Measurements from ENCODE around the gene GLI1.

GLI1 gene

DNA sequence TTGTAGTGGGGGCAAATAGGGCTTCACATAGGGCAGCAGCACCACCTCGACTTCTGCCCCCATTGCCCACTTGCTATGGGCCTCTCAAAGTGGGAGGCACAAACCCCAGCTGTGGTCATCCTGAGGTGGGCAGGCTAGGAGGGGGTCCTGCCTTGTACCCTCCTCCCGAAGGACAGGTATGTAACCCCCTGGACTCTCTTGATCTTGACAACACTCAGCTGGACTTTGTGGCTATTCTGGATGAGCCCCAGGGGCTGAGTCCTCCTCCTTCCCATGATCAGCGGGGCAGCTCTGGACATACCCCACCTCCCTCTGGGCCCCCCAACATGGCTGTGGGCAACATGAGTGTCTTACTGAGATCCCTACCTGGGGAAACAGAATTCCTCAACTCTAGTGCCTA is 12.1 kb downstream of the GLI1 start:
- H3K27me3 Mint-ChIP-seq, result no peaks in the 10 kb centered on the region
- peaks cover 37 to 52% of the 10 kb centered on the region in 2 donors for H3K4me1 Mint-ChIP-seq
- no peak for ATAC-seq (replicated peaks)
- DNase-seq, result no peak
- no peak overlapping the region for H3K27ac Mint-ChIP-seq
- H3K4me3 Mint-ChIP-seq, result no peak overlapping the region
- peaks cover 62 to 80% of the 10 kb centered on the region in 2 donors for H3K36me3 Mint-ChIP-seq
- no peaks in the 10 kb centered on the region for H3K9me3 Mint-ChIP-seq

DNA sequence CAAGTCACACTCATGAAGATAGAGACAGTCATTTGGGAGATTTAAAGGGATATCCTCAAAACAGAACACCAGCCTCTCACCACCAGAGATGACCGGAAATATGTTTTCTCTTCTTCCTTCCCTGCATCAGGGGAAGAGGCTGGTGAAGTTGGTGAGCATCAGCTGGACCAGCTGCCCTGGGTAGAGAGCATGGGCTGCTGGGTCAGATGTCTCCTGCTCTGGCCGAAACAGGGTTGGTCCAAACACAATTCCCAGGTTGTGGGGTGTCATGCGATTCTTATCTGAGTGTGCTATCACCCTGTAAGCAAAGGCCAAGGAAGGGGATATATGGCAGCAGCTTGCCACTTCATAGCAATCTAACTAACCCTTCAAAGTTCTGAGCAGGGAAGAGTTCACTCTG is 12.8 kb downstream of the GLI1 start:
- Mint-ChIP-seq H3K27me3 (no peaks in the 10 kb centered on the region), H3K9me3 (no peaks in the 10 kb centered on the region), H3K36me3 (peaks cover 62 to 81% of the 10 kb centered on the region in 2 donors), H3K27ac (peak overlapping the region; percentile 25), H3K4me1 (peaks cover 36 to 59% of the 10 kb centered on the region in 2 donors), H3K4me3 (peak overlapping the region in 1 of 2 donors; percentile 2)
- no peak for ATAC-seq (replicated peaks)
- DNase-seq, result no peak

GRCh38 chr12:57473392-57473791 is 13.8 kb downstream of the GLI1 start:
- ATAC-seq (replicated peaks) (no peak), DNase-seq (no peak)
- Mint-ChIP-seq H3K9me3 (no peaks in the 10 kb centered on the region), H3K4me3 (no peak overlapping the region), H3K27me3 (no peaks in the 10 kb centered on the region), H3K27ac (peak overlapping the region; percentile 1), H3K4me1 (peaks cover 38 to 69% of the 10 kb centered on the region in 2 donors), H3K36me3 (peaks cover 54 to 79% of the 10 kb centered on the region in 2 donors)

- Mint-ChIP-seq H3K27me3 (no peaks in the 10 kb centered on the region), H3K4me3 (peak overlapping the region; percentile 39 to 52), H3K27ac (peak overlapping the region; percentile 70), H3K4me1 (peaks cover 43 to 74% of the 10 kb centered on the region in 2 donors), H3K36me3 (peaks cover 52 to 81% of the 10 kb centered on the region in 2 donors), H3K9me3 (no peaks in the 10 kb centered on the region)
- ATAC-seq (replicated peaks), result no peak
- DNase-seq, result no peak
These were observed 14.3 kb downstream of the GLI1 start for GRCh38 chr12:57473886-57474285.

- Mint-ChIP-seq H3K27ac (peak overlapping the region; percentile 70), H3K9me3 (no peaks in the 10 kb centered on the region), H3K4me3 (peak overlapping the region; percentile 39 to 52), H3K27me3 (no peaks in the 10 kb centered on the region), H3K36me3 (peaks cover 51 to 76% of the 10 kb centered on the region in 2 donors), H3K4me1 (peaks cover 44 to 80% of the 10 kb centered on the region in 2 donors)
- no peak for DNase-seq
- ATAC-seq (replicated peaks), result no peak
These were observed 14.8 kb downstream of the GLI1 start for GRCh38 chr12:57474430-57474829.

DNA sequence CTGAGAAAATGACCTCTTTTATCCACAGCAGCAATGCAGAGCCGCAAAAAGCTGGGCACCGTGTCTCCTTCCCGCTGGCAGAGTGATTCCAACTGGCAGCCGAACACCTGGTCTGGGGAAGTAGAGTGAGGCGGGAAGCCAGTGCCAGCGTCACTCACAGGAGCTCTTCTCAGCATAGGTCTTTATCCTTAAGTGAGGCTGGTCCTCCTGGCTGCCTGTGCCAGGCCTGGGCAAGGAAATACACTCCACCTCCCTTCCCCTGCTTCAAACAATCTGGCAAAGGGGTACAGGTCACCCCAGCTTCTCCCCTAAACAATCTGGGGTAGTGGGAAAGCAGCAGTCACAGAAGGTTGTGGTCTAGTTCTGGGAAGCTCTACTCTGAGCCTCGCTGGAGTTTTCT is 15.3 kb downstream of the GLI1 start:
- Mint-ChIP-seq H3K9me3 (no peaks in the 10 kb centered on the region), H3K4me1 (peaks cover 49 to 84% of the 10 kb centered on the region in 2 donors), H3K4me3 (peak overlapping the region; percentile 39 to 52), H3K27me3 (no peaks in the 10 kb centered on the region), H3K36me3 (peaks cover 51 to 72% of the 10 kb centered on the region in 2 donors), H3K27ac (peak overlapping the region; percentile 70)
- no peak for ATAC-seq (replicated peaks)
- DNase-seq, result no peak

GRCh38 chr12:57475271-57476161 is 15.9 kb downstream of the GLI1 start:
- Mint-ChIP-seq H3K4me1 (peaks cover 51 to 91% of the 10 kb centered on the region in 2 donors), H3K36me3 (peaks cover 51 to 72% of the 10 kb centered on the region in 2 donors), H3K27ac (peak overlapping the region; percentile 100), H3K9me3 (no peaks in the 10 kb centered on the region), H3K27me3 (no peaks in the 10 kb centered on the region), H3K4me3 (peak overlapping the region; percentile 98)
- DNase-seq (no peak), ATAC-seq (replicated peaks) (no peak)

DNA sequence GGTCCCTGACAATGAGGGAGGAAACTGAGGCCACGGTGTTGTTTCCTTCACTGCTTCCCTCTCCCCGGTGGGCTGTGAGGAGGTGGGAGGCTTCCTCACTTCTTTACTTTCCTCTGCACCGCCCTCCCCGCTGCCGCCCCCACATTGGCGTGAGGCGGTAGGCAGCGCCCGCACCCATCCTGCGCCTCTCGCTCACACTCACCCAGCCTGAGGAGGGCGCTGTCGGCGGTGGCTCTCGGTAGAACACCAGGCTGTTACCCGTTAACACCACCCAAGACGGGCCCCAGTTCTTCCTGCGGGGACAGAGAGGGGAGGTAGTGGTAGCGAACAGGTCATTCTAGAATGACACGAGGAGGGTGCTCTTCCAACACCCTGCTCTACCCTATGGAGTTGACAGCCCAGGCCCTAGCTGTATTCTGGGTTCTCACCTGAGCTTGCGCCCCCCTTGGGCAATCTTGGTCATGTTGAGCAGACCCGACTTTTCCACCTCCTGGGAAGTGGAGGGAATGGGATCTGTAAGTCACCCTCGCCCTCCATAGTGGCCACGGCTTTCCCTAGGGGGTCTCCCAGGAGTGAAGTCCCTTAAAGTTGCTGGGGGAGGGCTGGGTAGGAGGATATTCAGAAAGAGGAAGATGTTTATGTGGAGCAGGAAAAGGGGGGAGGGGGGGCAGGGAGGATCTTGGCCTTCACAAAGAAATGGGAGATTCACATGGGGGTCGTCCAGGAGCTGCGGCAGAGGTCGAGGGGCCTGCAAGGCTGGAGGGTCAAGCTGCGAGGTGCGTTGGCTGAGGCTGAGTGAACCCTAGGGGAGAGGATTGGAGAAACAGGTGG is 16.8 kb downstream of the GLI1 start:
- H3K4me3 Mint-ChIP-seq, result peak overlapping the region; percentile 98
- peaks cover 59 to 93% of the 10 kb centered on the region in 2 donors for H3K4me1 Mint-ChIP-seq
- peak; percentile 49 to 59 for ATAC-seq (replicated peaks)
- H3K9me3 Mint-ChIP-seq, result no peaks in the 10 kb centered on the region
- peak; percentile 69 for DNase-seq
- H3K36me3 Mint-ChIP-seq, result peaks cover 44 to 71% of the 10 kb centered on the region in 2 donors
- peak overlapping the region; percentile 100 for H3K27ac Mint-ChIP-seq
- H3K27me3 Mint-ChIP-seq, result no peaks in the 10 kb centered on the region

DNA sequence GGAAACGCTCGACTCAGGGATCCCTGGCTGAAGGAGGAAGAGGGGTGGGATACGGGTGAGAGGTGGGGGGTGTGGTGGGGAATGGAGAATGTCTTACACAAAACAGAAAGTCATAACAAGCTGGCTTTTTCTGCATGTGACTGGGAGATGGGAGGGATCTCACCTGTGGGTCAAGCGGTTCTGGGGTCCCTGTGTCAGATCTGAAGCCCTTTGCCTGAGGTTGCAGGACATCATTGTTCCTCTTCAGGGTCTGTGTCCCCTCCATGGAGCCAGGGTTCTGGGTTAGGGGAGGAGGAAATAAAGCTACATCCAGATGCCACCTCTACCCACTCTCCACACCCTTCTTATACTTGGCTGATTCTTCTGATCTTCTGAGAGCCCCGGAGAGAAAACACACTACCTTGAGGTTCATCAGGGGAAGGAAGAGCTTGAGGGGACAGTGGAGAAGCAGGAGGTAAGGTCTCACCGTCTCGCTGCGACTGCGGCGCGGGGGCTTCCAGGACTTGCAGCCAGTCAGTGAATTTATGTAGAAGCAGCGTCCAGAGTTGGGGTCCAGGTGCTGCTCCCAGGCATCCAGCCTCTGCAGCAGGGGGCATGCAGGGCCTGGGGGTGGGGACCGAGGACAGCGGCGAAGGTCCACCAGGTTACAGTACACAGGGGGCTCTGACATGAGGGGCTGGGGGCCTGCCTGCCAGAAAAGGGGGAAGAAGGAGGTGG is 17.6 kb downstream of the GLI1 start:
- DNase-seq (no peak), ATAC-seq (replicated peaks) (peak in 1 of 2 donors; percentile 12)
- Mint-ChIP-seq H3K4me1 (peaks cover 61 to 91% of the 10 kb centered on the region in 2 donors), H3K36me3 (peaks cover 39 to 66% of the 10 kb centered on the region in 2 donors), H3K4me3 (peak overlapping the region; percentile 98), H3K9me3 (no peaks in the 10 kb centered on the region), H3K27me3 (no peaks in the 10 kb centered on the region), H3K27ac (peak overlapping the region; percentile 100)

DNA sequence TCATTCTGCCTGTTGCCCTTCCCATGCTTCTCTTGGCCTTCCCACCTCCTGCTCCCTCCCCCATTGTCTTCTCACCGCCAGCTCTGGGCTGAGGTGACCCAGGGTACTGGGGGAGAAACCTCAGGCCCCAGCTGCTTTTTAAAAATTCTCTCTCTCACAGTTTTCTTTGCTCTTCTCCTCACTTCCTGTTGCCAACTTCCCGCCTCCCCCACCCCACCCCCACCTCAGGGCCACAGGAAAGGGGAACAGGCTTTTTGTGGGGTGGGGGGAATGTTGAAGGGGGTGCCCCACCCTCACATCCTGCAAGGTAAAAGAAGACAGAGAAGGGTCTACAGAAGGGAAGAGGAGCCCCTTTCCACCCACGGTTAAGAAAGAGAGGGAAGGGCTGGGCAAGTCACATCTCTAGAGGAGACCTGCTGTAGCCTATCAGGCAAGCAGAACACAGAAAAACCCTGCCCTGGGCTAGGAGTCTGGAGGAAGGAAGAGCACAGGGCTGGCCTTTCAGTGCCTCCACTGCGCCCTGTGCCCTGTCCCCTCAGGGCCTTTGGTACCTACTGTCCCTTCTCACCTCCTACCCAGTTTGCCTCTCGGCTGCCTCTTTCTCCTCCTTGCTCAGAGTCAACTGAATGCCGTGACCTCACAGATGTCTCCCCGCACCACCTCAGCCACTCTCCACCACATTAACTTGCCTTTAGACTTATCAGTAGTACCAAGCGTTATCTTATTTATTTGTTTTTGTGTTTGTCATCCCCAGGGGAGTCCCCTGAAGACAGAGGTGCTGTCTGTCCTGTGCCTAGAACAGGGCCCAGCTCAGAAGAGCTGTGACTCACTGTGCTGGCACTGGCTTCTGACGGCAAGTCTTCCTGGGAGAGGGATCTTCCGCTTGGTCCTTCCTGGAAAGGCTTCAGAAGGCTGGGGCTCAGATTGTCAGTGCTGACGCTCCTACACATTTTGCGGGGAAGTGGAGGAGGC is 18.4 kb downstream of the GLI1 start:
- H3K27ac Mint-ChIP-seq, result peak overlapping the region; percentile 100
- H3K36me3 Mint-ChIP-seq, result peaks cover 32 to 60% of the 10 kb centered on the region in 2 donors
- DNase-seq, result peak; percentile 44
- peak; percentile 64 for ATAC-seq (replicated peaks)
- H3K9me3 Mint-ChIP-seq, result no peaks in the 10 kb centered on the region
- peaks cover 60 to 86% of the 10 kb centered on the region in 2 donors for H3K4me1 Mint-ChIP-seq
- H3K27me3 Mint-ChIP-seq, result no peaks in the 10 kb centered on the region
- peak overlapping the region; percentile 98 for H3K4me3 Mint-ChIP-seq

GRCh38 chr12:57479043-57479375 is 19.4 kb downstream of the GLI1 start:
- Mint-ChIP-seq H3K27ac (peak overlapping the region; percentile 100), H3K4me3 (peak overlapping the region; percentile 98), H3K4me1 (peaks cover 60 to 84% of the 10 kb centered on the region in 2 donors), H3K36me3 (peaks cover 25 to 52% of the 10 kb centered on the region in 2 donors), H3K9me3 (no peaks in the 10 kb centered on the region), H3K27me3 (no peaks in the 10 kb centered on the region)
- no peak for DNase-seq
- no peak for ATAC-seq (replicated peaks)

- H3K4me1 Mint-ChIP-seq, result peaks cover 54 to 78% of the 10 kb centered on the region in 2 donors
- peaks cover 19 to 46% of the 10 kb centered on the region in 2 donors for H3K36me3 Mint-ChIP-seq
- H3K9me3 Mint-ChIP-seq, result no peaks in the 10 kb centered on the region
- no peaks in the 10 kb centered on the region for H3K27me3 Mint-ChIP-seq
- ATAC-seq (replicated peaks), result peak; percentile 66
- H3K4me3 Mint-ChIP-seq, result peak within 1 kb of the TSS; percentile 98
- DNase-seq, result peak; percentile 54
- H3K27ac Mint-ChIP-seq, result peak within 1 kb of the TSS; percentile 100
These were observed 20.0 kb downstream of the GLI1 start, which contains the start of gene ARHGAP9 for GRCh38 chr12:57479376-57480115. Gene ARHGAP9 (minus strand): TSS chr12:57479866. CDS start chr12:57479406, 460 bp downstream.
